HG02852 (cell line): Measurements from ENCODE around the gene TMEM35B.

ENCODE experiments used
- ATAC-seq: cut with Tn5 transposase; IDR thresholded peaks from one replicate; pipeline ENCODE4 v1.9.1; 2021; ENCODE audit warnings: mild to moderate bottlenecking, moderate library complexity; ENCODE audit not compliant: unreplicated experiment

Gene TMEM35B

DNA sequence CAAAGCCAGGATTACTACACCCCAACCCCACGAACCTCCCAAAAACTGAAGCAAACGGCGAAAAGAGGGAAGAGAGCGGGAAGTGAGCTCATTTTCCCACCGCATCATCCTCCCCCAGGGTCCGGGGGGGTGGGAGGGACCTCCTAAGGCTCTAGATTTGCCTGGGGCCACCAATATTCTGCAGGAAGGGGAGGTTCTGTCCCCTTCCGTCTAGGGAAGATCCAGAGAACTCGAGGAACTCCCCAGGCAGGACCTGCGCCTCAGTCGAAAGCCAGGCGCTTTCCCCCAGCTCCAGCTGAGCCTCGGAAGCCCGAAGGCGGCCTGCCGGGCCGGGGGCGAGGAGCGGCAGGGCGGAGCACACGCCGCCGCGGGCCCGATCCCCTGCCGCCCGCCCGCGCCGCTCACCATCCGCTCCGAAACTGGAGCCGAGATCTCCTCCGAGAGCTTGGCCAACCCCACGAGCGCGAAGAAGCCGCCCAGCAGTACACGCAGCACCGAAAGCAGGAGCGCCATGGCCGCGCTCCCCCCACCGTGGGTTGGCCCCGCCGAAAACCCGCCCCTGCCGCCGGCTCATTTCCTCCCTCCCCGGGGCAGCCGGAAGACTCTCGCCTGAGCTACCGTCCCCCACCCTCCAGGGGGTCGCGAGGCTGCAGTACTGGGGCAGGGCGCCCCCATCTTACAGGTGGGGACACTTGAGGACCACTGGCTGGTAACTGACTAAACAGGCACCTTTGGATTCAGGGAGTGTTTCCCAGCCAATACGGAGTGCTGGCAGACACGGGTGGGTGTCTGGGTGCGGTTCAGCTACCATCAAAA, at the start of gene TMEM35B:
TSS of gene TMEM35B (minus strand) at position 555 of the 816 bp plus-strand sequence. CDS start at position 513, 42 bp downstream.
- peak; percentile 83 for ATAC-seq

DNA sequence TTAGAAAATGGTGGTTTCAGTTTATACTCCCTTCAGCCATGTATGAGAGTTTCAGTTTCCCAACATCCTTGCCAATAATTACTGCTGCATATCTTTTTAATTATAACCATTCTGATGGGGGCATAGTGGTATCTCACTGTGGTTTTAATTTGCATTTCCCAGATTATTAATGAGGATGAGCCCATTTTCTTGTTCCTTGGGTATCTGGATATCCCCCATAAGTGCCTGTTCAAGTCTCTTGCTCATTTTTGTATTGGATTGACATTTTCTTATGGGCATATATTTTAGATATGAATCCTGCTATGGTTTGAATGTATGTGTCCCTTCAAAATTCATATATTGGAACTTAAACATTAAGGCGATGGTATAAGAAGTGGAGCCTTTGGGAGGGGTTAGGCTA, 48.2 kb upstream of the TMEM35B start:
- ATAC-seq: no peak

DNA sequence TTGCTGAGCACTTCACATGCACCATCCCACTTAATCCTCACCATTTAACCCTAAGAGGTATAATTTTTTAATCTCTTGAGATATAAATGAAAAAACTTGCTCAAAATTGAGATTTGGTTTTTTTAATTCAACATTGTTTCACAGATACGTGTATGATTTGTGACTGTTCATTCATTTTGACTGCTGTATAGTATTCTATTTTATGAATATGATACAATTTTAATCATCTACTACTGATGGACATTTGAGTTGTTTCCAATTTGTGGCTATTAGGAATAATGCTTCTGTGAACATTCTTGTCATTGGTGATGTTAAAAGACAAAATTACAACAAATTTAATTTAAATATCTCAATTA, 47.2 kb upstream of the TMEM35B start:
- no peak for ATAC-seq

DNA sequence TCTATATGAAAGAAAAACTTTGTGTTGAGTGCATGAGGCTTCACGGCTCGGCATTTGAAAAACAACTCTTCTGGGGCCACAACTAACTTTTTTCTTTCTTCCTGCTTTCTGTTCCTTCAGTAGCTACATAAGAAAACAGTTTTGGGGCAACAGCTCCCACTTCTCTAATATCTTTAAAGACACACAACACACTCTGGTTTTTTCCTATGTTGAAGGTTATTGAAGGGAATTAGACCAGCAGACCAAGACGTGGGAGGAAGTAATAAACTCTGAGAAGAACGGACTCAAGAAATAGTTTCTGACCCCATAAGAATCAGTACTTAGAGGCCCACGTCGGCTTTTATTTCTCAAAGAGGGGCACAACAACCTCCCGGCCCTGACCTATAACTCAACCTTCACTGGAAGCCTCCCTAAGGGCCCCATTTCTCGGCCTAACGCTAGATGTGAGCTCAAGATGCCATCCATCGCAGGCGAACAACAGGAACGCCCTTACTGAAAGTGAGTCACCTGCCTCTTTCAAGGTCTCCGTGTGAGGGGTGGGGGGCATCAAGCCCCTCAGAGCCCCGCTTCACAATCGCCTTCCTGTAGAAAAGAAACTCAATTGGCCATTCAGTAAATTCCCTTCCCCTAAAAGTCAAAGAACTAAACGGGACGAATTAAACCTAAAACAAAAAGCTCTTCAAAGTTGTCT, 45.8 kb upstream of the TMEM35B start:
- ATAC-seq: no peak

DNA sequence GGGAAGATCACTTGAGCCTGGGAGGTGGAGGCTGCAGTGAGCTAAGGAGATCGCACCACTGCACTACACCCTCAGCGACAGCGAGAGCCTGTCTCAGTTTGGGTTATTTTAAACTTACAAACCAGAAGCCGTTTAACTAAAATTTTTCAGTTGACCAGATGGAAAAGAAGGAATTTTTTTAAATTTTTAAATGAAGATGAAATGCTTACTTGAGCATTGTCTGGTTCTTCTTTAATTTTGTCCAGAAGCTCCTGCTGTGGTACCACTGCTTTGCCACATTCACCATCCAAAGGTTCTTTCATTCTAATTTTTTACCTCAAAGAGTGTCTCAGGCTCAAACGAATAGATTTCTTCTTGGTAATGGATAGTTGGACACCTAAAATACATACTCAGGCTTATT, 45.2 kb upstream of the TMEM35B start:
- no peak for ATAC-seq

DNA sequence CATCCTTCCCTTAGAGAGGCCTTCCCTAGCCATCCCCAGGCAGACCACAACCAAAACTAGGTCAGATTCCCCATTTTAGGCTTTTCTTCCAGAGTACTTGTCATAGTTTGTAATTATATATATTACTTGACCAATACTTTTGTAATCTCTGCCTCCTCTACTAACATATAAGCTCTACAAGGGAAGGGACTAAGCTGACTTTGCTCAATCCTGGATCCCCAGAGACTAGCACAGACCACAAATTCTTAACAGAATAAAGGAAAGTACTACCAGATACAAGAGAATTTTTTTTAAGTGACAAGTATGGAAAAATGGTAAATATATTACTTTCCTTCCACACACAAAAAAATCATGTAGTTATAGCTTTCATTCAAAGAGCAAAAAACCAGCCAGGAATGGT, 44.6 kb upstream of the TMEM35B start:
- ATAC-seq: no peak

DNA sequence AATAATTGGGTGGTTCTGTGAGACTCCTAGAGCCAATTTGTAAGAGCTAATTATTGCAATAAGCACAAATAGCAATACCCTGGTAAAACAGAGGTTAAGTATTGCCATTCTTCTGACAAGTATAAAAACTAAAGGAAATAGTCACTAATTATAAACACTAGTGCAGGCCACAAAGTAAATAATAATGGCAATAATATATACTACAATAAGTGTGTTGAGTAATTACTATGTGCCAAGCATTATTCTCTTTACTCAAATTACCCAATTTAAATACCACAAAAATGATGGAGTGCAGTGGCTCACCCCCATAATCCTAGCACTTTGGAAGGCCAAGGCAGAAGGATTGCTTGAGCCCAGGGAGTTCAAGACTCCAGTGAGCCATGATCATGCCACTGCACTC, 31.3 kb upstream of the TMEM35B start:
- no peak for ATAC-seq

DNA sequence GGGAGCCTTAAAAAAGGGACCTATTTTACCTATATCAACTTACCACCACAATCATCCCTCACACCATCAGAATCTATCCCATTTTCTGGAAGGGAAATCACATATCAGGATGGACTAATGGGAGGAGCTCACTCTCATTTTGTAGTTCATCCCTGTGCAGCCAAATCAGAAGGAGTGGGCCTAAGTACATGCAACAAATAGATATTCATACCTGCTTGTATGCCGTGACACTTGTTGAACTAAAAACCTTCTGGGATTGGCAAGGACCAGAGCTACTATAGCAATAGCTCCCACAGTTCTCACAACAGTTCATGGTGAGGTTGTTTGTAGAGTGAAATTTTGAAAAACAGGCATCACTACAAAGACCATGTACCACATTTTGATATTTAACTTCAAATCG, 29.3 kb upstream of the TMEM35B start:
- ATAC-seq: no peak

DNA sequence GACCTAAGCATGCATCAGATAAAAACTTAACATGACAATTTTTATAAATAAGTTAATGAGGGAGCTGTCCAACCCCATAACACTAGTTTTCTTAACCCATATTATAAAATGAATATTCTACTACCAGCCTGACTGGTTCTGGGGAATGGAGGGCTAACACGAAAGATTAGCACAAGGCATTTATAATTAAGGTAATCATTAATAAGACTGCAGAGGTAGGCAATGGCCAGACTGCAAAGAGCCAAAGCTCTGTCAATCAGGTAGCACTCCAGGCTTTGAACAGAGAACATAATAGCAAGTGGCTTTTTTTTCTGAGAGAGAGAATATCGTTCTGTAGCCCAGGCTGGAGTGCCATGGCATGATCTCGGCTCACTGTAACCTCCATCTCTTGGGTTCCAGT, 20.6 kb upstream of the TMEM35B start:
- ATAC-seq: no peak

DNA sequence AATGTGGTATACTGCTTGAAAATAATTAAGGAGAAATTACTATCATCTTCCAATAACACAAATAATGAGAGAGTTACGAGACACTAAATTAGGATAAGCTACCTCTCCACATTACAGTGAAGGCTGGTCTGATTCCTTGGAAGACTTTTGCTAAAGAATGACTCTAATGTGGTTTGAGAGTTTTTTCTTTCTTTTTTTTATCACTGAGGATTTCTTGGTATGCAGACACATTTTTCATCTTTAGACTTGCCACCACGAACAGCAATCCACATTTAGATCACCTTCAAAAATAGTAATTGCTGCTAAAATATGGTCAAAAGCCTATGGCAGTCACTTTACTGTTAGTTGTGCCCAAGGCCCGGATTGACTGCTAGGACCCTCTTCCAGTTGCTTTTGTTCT, 16.6 kb upstream of the TMEM35B start:
- ATAC-seq: no peak

DNA sequence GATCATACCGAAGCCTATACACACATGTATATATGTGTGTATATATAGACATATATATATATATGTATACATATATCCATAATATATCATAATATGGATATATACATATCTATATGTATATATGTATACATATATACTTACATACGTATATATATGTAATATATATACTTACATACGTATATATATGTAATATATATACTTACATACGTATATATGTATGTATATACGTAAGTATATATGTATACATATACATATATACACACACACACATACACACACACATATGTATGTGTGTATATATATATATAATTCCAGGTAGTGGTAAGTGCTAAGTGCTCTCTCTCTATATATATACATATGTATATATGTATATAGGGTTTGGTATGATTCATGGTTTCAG, 9.7 kb upstream of the TMEM35B start:
- no peak for ATAC-seq

DNA sequence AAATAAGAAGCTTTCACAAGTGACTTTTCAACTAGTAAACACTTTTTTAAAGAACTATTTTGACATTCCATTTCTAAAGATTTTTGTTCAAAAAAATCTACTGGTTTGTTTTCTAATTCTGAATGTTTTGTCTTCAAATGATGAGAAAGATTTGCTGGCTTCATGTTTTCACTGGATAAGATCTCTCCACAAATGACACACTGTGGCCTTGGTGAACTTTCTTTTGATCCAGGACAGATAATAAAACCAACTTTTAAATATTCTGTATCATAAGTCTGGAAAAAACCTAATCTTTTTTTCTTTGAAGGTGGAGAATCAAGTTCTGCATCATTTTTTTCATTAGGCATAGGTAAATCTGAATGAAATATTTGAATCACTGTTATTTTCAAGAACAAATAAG, 3.4 kb upstream of the TMEM35B start:
- no peak for ATAC-seq

DNA sequence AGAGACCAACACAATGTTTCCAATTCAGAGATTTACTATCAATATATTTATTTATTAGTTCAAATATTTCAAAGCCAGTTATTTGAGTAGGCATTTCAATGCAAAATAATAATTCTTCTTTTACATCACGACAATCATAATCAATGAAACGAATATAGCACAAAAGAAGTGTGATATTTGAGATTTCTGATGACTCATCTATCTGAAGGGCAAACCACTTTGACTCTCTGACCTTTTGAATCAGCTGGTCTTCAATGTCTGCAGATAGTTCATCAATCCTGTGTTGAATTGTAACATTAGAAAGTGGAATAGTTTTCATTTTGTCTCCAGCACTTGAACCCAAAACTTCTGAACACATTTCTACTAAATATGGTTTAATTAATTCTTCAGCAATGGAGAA, 3.0 kb upstream of the TMEM35B start:
- ATAC-seq: no peak

DNA sequence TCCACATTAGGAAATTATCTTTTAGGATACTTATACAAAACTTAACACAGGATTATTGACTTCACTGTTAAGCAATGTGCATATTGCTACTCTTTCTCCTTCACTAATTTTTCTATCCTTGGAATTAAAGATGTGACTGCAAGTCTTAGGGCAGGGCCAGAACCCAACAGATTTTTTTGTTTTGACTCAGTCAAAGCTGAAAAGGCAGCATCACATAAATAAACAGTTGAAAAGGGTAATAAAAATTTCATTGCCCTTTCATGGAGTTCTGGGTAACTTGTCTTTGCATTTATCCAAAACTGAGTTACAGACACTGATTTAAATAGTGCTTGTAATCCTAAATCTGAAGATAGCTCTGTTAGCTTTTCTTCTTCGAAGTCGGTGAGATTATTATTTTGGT, 1.9 kb upstream of the TMEM35B start:
- no peak for ATAC-seq

DNA sequence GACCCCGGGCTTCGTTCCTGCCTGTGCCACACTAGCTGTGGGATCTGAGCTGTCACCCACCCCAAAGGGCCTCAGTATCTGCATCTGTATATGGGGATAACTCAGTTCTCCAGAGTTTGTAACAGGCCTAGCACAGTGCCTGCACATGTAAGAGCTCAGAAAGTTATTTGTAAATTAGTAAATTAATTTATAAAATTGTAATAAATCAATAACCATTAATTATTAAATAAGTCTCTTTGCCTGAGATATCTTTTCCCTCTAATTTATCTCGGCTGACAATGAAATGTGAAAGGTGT, 410 bp upstream of the TMEM35B start:
- ATAC-seq: peak; percentile 11

DNA sequence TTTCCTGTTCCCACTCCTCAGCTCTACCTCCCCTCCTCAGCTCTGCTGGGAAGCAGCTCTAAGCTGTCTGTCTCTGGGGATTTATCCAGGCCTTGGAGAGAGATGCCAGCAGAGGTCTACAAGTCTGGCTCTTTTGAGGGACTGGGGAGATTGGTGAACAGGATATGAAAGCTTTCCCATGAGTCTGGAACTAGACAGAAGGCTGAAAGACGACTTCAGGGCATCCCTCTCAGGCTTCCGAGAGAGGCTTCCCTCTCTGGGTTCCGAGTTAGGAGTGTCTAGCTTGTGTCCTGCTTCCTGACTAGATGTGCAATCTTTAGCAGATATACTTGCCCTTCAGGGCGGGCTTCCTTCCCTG, 733 bp downstream of the TMEM35B start:
- peak; percentile 8 for ATAC-seq

DNA sequence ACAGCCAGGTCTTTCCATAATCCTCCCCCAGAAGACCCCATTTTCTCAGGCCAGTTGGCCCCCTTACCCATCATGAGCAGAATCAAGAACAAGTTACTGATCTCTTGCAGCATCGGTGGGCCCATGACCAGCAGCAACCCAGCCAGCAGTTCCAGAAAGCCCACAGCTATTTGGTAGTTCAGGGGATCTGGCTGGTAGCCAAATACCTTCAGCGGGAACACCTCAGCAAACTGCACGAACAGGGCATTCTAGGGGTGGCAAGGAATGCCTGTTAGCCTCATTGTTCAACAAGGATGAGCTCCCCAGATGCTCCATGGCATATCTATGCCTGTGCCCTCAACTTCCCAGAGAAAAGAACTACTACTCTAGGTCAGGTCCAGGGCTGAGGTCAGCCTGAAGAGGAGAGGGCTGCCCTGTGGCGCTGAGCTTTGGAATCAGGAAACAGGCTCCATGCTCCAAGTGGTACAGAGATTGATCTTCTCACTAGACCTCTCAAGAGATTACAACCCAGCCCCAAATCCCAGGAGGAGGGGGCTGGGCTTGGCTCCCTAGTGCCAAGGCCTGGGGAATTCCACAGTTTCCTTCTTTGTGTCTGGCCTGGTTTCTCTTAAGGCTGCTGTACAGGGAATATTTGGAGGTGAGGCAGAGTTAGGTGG, 1.3 kb downstream of the TMEM35B start:
- ATAC-seq: no peak

DNA sequence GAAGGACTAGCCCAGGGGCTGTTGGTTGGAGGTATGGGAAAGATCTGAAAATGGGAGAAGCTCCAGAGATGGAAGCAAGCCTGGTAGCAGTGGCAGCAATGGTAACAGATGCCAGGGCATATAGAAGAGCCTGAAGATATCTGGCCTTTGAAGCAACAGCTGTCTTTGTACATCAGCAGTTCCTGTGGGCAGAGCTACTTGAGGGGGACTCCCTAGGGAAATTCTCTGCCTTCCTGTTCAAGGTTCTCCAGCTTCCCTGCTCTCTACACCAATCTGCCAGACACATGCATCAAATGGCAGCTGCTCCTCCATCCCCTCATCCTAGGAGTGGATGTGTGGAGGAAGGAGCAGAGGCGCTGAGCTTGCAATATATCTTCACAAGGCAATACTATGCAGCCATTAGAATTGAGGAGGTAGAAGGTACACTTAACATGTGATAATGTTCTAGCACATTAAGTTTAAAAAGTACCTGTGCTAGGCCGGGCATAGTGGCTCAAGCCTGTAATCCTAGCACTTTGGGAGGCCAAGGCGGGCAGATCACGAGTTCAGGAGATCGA, 2.2 kb downstream of the TMEM35B start:
- ATAC-seq: no peak

DNA sequence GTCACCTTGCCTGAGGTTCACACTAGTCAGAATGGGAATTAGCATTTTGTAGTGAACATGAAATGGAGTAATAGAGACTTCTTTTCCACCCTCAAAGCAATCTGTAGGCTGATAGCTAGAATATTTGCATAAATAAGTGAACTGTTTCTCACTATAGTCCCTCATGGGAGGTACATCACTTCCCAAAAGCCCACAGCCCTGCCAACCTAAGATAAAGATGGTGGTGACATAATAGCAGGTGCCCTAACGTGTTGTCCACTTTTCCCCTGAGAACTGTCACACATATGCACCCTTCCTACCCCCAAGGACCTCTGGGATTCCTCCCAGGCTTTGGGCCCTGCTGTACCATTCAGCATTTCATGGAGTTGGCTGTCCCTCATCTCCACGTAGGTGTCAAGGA, 4.4 kb downstream of the TMEM35B start:
- no peak for ATAC-seq

DNA sequence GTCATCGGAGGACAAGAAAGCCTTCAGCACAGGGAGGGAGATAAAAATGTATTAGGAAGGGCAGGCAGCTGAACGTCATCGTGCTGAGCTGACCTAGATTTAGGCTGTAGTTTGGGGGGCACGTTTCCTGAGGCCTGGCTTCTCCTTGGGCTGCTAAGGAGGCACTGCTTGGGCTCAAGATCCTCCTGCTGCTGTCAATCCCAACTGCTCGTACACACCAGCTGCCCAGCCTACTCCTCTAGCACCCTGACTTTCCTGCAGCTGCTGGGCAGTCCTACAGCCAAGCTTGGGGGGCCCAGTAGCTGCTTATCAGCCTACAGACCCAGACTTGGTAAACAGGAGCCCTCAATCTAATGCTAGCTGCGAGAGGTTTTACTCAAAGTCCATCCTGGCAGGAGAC, 6.2 kb downstream of the TMEM35B start:
- no peak for ATAC-seq

DNA sequence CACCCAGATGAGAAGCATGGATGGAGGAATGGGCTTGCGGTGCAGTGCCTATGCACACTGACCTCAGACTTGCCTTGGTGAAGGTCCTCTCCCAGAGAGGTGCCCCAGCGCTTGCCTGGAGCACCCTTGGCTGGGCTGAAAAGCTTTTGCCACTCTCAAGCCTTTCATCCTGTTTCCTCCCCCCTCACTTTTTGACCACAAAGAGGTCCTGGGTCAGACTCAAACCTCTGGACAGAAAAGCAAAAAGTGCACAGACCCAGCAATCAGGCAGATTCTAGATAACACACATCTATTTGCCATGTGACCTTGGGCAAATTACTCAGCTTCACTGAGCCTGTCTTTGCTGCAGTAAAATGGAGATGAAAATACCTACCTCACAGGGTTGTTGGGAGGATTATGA, 7.3 kb downstream of the TMEM35B start:
- no peak for ATAC-seq

DNA sequence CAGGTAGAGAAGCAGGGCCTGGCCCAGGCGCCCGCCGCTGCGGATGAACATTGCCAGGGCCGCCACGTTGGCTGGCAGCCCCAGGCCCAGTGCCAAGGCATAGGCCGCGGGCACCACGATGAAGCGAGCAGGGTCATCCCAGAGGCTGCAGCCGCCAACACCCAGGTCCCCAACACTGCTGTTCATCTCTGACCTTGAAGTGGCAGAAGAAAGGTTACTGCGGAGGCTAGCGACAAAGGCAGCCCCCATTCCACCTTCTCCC, 8.0 kb downstream of the TMEM35B start:
- ATAC-seq: no peak
